Germinal center (tissue), 1 donor: ENCODE results near the gene CCNY.

ENCODE experiments used
- DNase-seq: peaks from one replicate; pipeline ENCODE4 v3.0.0; 2012; ENCODE audit warnings: mixed read lengths, low spot score

CCNY gene

GRCh38 chr10:35452847-35453246 is 116.5 kb downstream of the CCNY start:
- DNase-seq = no peak

- no peak for DNase-seq
Measured at GRCh38 chr10:35453855-35454532, 117.7 kb downstream of the CCNY start.

- no peak for DNase-seq
Measured at GRCh38 chr10:35456153-35456720, 119.9 kb downstream of the CCNY start.

GRCh38 chr10:35456784-35457183 is 120.5 kb downstream of the CCNY start:
- no peak for DNase-seq

- DNase-seq = no peak
Measured at GRCh38 chr10:35458500-35459448, 122.5 kb downstream of the CCNY start.

GRCh38 chr10:35459449-35459847 is 123.1 kb downstream of the CCNY start:
- DNase-seq = no peak

GRCh38 chr10:35460852-35461460 is 124.6 kb downstream of the CCNY start:
- DNase-seq = no peak

- DNase-seq = no peak
Measured at GRCh38 chr10:35462491-35462934, 126.2 kb downstream of the CCNY start.

- DNase-seq = no peak
Measured at GRCh38 chr10:35463105-35463867, 127.0 kb downstream of the CCNY start.

- no peak for DNase-seq
Measured at GRCh38 chr10:35463878-35464277, 127.6 kb downstream of the CCNY start.

GRCh38 chr10:35464825-35465456 is 128.6 kb downstream of the CCNY start:
- no peak for DNase-seq

GRCh38 chr10:35465673-35466072 is 129.4 kb downstream of the CCNY start:
- no peak for DNase-seq

- DNase-seq = no peak
Measured at GRCh38 chr10:35466170-35466569, 129.9 kb downstream of the CCNY start.

GRCh38 chr10:35466661-35467060 is 130.4 kb downstream of the CCNY start:
- no peak for DNase-seq

- no peak for DNase-seq
Measured at GRCh38 chr10:35467186-35467585, 130.9 kb downstream of the CCNY start.

GRCh38 chr10:35470248-35470924 is 134.1 kb downstream of the CCNY start:
- DNase-seq = no peak

GRCh38 chr10:35470925-35471315 is 134.6 kb downstream of the CCNY start:
- DNase-seq = no peak

- no peak for DNase-seq
Measured at GRCh38 chr10:35471435-35471834, 135.1 kb downstream of the CCNY start.

- no peak for DNase-seq
Measured at GRCh38 chr10:35480142-35480541, 143.8 kb downstream of the CCNY start.

- DNase-seq = no peak
Measured at GRCh38 chr10:35481413-35481812, 145.1 kb downstream of the CCNY start.
